ENCODE results near the gene MRPL24. TPM values are rescaled to one million over a fixed set of nuclear protein-coding genes. Genes with fewer than 3 reads are reported as not detected.

Gene MRPL24
- total and polyA plus RNA-seq, 2 of the 13 experiments (the other 11 are each of a cell fraction or from before 2014, with no cell fraction given) = 38.1 to 42.9 TPM

- TF ChIP-seq KMT2B (CRISPR knock-in tag; IDR thresholded peaks at IDR 0.05) = peak; percentile 74
- TF ChIP-seq ZNF496 (CRISPR knock-in tag; IDR thresholded peaks at IDR 0.05; ENCODE audit: insufficient replicate concordance) = no peak
- TF ChIP-seq KLF12 (CRISPR knock-in tag; IDR thresholded peaks at IDR 0.05; ENCODE audit: borderline replicate concordance) = no peak
- no peak for TF ChIP-seq ZNF609 (CRISPR knock-in tag; IDR thresholded peaks at IDR 0.05; ENCODE audit: borderline replicate concordance)
- no peak for TF ChIP-seq PBX3 (CRISPR knock-in tag; IDR thresholded peaks at IDR 0.05; ENCODE audit: borderline replicate concordance)
- TF ChIP-seq, protein P1, sequence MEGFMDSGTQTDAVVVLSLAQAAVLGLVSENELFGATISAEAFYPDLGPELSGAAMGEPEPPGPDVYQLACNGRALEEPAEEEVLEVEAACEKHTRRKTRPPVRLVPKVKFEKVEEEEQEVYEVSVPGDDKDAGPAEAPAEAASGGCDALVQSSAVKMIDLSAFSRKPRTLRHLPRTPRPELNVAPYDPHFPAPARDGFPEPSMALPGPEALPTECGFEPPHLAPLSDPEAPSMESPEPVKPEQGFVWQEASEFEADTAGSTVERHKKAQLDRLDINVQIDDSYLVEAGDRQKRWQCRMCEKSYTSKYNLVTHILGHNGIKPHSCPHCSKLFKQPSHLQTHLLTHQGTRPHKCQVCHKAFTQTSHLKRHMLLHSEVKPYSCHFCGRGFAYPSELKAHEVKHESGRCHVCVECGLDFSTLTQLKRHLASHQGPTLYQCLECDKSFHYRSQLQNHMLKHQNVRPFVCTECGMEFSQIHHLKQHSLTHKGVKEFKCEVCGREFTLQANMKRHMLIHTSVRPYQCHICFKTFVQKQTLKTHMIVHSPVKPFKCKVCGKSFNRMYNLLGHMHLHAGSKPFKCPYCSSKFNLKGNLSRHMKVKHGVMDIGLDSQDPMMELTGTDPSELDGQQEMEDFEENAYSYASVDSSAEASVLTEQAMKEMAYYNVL (CRISPR knock-in tag; IDR thresholded peaks at IDR 0.05; ENCODE audit: borderline replicate concordance) = no peak
- TF ChIP-seq ZNF232 (CRISPR knock-in tag; IDR thresholded peaks at IDR 0.05; ENCODE audit: borderline replicate concordance) = peak; percentile 21; the same call in 1 of the 2 replicates
- TF ChIP-seq, protein P2, sequence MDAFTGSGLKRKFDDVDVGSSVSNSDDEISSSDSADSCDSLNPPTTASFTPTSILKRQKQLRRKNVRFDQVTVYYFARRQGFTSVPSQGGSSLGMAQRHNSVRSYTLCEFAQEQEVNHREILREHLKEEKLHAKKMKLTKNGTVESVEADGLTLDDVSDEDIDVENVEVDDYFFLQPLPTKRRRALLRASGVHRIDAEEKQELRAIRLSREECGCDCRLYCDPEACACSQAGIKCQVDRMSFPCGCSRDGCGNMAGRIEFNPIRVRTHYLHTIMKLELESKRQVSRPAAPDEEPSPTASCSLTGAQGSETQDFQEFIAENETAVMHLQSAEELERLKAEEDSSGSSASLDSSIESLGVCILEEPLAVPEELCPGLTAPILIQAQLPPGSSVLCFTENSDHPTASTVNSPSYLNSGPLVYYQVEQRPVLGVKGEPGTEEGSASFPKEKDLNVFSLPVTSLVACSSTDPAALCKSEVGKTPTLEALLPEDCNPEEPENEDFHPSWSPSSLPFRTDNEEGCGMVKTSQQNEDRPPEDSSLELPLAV (CRISPR knock-in tag; conservative IDR thresholded peaks at IDR 0.05; ENCODE audit: low read depth) = no peak
- TF ChIP-seq, protein P3, sequence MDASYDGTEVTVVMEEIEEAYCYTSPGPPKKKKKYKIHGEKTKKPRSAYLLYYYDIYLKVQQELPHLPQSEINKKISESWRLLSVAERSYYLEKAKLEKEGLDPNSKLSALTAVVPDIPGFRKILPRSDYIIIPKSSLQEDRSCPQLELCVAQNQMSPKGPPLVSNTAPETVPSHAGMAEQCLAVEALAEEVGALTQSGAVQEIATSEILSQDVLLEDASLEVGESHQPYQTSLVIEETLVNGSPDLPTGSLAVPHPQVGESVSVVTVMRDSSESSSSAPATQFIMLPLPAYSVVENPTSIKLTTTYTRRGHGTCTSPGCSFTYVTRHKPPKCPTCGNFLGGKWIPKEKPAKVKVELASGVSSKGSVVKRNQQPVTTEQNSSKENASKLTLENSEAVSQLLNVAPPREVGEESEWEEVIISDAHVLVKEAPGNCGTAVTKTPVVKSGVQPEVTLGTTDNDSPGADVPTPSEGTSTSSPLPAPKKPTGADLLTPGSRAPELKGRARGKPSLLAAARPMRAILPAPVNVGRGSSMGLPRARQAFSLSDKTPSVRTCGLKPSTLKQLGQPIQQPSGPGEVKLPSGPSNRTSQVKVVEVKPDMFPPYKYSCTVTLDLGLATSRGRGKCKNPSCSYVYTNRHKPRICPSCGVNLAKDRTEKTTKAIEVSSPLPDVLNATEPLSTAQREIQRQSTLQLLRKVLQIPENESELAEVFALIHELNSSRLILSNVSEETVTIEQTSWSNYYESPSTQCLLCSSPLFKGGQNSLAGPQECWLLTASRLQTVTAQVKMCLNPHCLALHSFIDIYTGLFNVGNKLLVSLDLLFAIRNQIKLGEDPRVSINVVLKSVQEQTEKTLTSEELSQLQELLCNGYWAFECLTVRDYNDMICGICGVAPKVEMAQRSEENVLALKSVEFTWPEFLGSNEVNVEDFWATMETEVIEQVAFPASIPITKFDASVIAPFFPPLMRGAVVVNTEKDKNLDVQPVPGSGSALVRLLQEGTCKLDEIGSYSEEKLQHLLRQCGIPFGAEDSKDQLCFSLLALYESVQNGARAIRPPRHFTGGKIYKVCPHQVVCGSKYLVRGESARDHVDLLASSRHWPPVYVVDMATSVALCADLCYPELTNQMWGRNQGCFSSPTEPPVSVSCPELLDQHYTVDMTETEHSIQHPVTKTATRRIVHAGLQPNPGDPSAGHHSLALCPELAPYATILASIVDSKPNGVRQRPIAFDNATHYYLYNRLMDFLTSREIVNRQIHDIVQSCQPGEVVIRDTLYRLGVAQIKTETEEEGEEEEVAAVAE (CRISPR knock-in tag; IDR thresholded peaks at IDR 0.05; ENCODE audit: borderline replicate concordance) = no peak
- no peak for TF ChIP-seq BRCA1 (CRISPR knock-in tag; IDR thresholded peaks at IDR 0.05)
- TF ChIP-seq ZNF446 (CRISPR knock-in tag; IDR thresholded peaks at IDR 0.05) = no peak
- peak; percentile 61; the same call in 1 of the 2 replicates for TF ChIP-seq TBX3 (IDR thresholded peaks at IDR 0.05; ENCODE audit: borderline replicate concordance)
- no peak for TF ChIP-seq ZFP62 (CRISPR knock-in tag; IDR thresholded peaks at IDR 0.05)
Observed at GRCh38 chr1:156728599-156729462, 12.1 kb downstream of the MRPL24 start, which contains the start of gene ISG20L2 (continued).

Measured in HepG2 (cell line).